GDM1 (cell line): ENCODE measurements around the gene H2BK1.

Experiments
- DNase-seq: peaks from one replicate; lab custom pipeline; 2025; lab: John Stamatoyannopoulos, UW

Gene H2BK1

DNA sequence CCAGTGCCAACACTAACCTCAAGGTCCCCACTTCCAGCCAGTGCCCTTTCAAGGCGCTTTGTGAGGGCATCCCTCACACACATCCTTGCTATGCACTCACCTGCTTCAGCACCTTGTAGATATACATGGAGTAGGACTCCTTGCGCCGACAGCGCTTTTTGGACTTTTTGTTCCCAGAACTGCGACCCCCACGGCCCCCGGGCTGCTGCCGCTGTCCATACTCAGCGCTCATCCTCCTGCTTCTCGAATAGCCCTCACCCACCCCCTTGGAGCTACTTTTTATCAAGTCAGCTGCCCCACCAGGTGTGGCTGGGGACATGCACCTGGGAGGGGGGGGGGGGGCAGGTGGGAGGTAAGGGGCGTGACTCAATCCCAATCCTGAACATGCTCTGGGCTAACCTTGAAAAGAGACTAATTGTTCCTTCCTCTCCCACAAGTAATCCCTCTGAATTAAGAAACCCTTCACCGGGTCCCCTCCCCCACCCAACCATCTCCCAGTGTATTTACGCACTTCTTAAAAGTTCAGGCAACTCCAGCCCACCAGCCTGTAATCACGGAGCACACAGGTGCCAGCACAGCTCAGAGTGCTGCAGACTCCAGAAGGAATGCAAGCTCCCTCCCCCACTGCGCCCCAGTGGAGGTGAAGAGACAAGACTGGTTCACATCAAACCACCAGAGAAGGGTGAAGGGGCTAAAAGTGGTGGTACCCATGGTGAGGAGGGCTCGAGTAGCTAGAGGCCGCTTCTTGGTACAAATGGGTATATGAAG lies at the start of gene H2BK1:
Gene H2BK1 (minus strand): TSS at position 402 of the 768 bp plus-strand sequence. CDS start 170 bp downstream, at position 232.
- DNase-seq: no peak

DNA sequence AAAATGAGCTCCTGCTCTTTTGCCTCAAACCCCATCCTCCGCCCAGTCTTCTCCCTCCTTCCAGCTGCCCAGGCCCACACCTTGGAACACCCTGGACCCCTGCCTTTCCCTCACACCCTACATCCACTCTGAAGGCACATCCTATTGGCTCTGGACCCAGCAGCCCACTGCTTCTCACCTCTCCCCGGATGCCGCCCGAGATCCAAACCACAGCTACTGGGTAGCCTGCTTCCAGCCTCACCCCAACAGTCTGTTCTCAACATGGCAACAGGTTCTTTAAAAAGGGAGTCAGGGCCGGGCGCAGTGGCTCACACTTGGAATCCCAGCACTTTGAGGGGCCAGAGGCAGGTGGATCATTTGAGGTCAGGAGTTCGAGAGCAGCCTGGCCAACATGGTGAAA lies 47.7 kb upstream of the H2BK1 start:
- DNase-seq: no peak

DNA sequence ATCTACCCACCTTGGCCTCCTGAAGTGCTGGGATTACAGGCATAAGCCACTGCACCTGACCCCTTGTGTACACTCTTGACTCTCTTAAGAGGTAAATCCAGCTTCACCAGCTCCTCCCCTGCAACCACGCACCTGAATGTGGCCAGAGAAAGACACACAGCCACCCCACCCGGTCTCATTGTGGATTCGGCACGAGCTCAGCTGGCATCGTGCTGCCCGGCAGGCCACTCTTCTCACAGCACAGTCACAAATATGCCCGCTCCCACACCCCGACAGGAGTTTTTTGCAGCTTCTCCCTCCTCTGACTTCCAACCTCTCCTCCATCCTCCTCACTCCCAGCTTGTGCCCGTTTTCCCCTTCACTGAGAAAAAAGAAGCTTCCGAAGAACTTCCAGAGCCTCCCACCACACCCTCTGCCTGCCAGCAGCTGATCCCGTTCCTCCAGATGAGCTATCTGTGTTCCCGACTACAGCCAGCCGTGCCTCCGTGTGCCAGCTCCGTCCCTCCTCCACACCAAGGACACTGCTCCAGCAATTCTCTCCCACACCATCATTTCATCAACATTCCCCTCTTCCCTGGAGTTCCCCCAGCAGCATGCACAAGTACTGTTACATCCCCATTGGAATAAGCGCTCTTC lies 46.2 kb upstream of the H2BK1 start:
- no peak for DNase-seq

DNA sequence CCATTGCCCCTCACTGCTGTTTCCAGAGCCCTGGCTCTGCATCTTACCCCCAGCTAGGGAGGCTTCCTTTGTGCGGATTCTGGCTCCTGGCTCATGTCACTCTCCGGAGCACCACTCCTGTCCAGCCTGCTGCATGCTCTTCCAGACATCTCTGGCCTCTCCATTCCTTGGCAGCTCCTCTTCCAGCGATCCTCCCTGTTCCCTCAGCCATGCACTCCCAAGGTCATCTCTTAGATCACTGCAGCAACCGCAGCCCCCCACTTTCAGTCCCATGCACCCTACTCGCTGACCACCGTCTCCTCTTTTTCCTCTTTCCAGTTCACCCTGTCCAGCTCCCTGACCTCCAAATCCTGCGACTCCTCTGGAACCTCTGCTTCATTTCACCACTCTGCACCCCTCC lies 45.1 kb upstream of the H2BK1 start:
- no peak for DNase-seq

DNA sequence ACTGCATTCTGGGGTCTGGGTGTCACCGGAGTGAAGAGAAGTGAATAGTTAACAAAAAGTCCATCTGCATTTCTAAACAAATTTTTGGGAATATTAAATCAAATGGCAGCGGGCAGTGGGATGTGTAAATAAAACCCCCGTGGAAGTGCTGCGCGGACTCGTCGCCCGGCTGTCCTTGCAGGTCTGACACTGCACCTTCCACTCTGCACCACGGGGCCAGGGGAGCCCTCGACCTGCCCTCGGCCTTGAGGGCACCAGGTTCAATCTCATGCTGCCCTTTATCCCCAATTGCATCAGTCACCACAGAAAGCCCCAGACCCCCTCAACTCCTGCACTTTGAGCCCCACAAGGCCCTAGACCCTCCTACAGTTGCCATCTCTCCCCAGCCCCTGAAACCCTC lies 44.6 kb upstream of the H2BK1 start:
- no peak for DNase-seq

DNA sequence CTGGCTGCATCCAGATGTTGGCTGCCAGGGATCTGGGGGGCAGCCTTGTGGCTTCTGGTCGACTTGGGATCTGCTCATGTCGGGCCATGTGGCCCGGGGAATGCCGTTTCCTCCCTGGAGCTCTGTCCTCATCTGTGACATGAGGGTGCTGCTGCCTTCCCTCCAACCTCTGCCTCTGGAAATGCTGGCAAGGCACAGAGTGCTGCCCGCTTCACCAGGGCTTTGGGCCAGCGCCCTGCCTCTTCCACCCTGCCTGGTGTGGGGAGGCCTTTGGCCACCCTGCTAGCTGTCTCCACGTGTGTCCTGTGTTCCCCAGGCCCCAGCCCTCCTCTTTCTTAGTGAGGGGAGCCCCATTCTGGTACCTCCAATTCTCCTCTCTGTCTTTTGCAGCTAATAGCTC lies 44.0 kb upstream of the H2BK1 start:
- DNase-seq: no peak

DNA sequence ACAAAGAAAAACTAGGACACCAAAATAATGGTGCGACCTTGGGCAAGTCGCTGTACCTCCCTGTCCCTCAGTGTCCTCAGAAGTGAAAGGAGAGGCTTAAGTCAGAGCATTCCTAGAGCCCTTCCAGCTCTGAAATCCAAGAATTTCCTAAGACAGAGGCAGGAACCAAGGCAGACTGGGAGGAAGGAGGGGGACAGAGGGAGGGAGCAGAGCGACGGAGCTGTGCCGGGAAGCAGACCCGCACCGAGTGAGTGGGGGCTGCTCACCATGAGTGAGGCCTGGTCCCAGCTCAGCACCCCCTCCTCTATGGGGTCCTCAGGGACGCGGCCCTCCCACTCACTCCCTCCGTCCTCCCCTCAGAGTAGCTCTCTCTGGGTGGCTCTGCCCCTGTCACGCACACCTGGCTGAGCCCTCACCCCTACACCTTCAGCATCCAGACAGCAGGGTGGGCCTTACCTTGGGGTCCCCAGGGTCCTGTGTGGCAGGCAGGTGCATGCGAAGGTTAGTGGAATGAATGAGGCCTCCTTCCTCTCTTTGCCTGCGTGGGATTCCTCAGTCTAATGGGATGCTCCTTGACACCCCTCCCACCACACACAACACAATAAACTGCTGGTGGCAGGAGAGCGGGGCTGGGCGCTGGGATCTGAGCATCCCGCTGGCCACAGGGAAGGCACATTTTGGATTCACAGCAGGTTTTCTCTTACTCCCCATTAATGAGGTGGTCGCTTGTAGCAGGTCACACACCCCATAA lies 42.8 kb upstream of the H2BK1 start:
- no peak for DNase-seq

DNA sequence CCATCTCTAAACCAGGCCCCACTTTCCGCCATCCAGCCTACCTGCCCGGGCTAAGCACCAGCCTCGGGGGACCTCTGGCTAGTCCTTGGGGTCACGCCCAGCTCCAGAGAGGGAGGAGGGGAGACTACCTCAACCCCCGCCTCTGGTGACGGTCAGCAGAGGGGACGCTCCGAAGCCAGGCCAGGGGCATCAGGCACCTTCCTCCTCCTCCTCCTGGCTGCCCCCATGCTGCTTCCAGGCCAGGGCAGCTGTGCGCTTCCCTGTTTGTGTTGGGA lies 42.2 kb upstream of the H2BK1 start:
- no peak for DNase-seq

DNA sequence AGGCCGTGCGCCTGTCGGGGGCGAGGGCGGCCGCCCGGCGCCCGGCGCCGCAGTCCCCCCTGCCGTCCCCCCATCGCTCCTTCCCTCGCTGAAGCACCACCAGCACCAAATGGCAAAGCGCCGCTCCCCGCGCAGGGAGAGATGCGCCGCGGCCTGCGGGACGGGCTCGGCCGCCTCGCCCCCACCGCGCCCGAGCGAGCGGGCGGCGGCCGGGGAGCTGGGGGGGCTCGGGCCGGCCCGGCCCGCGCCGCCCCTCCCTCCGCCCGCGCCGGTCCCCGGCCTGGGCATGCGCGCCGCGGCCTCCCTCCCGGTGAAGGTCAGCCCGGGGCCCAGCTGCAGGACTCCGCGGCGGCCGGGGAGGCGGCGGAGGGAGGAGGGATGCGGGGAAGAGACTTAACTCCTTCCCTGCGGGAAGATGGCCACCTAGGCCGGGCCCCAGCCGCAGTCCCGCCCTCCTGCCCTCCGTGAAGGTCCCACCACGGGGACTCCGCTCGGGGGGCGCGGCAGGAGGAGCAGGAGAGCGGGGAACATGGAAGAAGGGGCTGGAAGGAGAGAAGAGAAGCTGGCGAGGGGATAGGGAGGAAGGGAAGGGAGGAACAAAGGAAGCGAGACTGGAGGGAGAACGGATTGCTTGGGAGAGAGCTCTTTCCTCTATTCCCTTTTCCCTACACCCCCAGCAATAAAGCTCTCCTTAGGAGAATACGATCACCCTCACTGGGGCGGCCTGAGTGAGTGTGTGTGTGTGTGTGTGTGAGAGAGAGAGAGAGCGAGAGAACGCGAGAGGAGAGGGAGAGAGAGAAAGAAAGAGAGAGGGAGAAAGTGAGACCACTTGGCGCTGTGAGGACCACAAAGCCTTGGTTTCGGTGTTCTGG lies 41.6 kb upstream of the H2BK1 start:
- no peak for DNase-seq

DNA sequence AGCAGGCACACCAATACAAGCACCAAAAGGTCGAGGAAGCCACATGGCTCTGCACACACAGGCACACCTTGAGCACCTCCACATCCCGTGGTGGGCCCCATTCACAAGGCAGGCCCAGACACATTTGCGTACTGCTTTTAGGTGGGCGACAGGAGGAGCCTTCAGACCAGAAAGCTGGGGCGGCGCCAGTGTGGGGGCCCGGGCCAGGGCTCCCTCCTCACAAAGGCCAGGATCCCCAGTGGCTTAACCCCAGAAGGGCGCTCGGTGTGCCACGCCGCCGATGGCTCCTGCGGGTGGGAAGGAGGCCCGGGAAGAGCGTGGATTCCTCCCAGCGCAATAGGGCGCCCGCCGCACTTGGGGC lies 41.0 kb upstream of the H2BK1 start:
- DNase-seq: no peak

DNA sequence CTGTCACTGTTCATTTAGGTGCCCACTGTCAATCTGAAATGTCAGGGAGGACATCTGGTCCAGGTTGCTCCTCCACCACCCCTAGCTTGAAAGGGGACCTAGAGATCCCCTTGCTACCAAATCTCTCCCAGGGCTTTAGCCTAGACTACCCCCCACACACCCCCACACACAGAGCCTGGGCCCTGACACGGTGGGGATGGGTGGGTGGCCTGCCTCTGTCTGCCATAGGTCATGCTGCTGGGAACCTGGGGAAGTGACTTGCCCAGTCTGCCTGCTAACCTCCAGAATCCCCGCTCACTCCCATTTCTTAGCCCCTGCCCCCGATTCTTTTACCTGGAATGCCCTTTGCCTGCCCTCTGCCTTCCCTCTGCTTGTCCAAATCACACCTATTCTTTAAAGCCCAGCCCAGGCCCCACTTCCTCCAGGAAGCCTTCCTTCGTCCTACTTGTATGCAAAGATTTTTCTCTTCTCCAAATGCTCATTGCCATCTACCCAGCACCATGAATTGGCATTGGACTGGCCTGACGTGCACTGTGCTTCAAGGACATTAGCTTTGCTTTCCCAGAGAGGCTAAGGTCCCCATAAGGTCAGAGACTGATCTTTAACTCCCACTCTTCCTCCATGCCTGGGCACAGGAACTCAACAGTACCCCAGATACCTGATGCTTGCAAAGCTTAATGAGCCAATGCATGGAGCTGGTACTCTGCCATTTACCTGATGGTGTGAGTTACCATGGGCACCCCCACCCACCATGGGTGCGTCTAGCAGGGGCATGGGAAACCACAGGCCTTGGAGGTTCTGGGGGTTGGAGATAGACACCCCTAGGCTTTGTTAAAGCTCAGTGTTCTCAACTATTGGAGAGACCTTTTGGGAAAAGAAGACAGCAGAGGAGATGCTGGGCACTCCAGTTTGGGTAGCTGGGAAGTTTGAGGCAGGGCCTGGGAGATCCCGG lies 40.2 kb upstream of the H2BK1 start:
- DNase-seq: no peak

DNA sequence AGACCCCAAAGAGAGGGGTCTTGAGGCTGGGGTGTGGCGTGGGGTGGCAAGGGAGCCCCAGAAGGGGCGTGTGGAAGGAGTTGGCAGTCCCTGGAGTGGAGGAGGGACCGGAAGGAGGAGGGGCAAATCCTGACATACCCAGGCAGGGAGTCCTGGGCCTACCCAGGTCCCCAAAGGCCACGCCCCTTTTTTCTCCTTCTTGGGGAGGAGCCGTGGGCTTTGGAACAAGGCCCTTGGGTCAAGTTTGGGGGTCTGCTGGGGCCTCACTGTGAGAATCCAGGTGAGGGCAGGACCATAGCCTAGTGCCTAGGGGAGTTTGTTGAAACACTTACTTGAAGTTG lies 39.4 kb upstream of the H2BK1 start:
- DNase-seq: no peak

DNA sequence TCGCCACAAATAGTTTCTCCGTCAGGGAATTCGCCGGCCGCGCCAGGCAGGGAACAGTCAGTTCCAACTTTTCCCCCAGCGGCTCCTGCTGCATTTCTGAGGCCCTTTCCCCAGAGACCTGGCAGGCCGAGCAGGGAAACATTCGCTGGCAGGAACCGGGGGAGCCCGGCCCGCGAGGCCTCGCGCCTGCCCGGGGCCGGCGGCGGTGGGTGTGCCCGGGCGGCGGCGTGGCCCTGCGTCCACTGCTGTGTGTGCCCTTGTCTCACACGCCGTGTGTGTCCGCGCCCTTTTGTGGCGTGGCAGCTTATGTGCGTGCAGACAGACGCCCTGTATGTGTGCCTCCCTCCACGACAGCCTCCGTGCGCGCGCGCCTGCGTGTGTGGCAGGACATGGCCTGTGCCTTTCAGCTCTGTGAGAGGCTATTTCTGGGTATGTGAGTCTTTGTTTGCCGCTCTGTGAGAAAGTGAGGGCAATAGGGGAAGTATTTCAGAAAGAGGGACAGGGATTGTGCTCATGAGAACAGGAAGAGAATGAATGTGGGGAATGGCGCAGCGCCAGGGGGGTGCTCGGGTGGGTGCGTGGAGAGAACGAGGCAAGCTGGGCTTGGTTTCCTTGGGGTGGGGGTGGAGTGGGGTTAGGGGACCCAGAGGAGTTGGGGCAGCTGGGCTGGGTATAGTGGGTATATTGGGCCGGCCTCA lies 38.9 kb upstream of the H2BK1 start:
- DNase-seq: peak; percentile 22

DNA sequence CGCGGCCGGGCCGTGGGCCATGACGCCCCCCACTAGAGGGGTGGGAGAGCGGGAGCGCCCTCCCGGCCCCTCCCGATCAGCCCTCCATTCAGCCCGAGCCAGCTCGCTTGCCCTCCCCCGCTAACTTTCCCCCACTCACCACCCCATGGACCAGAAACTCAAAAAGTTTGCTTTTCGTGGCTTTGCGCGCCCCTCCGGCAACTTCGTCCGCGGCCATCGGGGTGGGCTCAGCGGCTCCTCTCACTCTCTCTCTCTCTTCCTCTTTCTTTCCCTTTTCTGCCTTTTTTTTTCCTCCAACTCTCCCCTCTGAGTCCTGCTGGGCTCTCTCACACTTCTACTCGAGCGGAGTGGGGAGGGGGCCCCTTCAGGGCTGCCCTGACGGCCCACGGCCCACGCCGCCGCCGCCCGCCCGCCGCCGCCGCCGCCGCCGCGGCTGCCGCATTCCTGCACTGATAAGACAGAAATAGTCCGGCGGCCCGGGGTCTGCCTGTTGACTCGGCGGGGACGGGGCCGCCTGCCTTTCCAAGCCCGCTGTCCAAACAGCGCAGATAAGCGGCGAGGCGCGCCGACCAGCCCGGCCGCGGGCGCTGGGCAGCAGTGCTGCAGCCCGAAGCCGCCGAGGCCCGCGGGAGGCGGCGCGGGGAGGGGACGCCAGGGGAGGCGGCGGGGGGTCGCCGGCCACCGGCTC lies 38.2 kb upstream of the H2BK1 start, which contains the start of gene SMARCD3:
Gene SMARCD3 (minus strand): TSS at position 349 of the 688 bp plus-strand sequence. CDS start 132 bp downstream, at position 217.
- no peak for DNase-seq

DNA sequence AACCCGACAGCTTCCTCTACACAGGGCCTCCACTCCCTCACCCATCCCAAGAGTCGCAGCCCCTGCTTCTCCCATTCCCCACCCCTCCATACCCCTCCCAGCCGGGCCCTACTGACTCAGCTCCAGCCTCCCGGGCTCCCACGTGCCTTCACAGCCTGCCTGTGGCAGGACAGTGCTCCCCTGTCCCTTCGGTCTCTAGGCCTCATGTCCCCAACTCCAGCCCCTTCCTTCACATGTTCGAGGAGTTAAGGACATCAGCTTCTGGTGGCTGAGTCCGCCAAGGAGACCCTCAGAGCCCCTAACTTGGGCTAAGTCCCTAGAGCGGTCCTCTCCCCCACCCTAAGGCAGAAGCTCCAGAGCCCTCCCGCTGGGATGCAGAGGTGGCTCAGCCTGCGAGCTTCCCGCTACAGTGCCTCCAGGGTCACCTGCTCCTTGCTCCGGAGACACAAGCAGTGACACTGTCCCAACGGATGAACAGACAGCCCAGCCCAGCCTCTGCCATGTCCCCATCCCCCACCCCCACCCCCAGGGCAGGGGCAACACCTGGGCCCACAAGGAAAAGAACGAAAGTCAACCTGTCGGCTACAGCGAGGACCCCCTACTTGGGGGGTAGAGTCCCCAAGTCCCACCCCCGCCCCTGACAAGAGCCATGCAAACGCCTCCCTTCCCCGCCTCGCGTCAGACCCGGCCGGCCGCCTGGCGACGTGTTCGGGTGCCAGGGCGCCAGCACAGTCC lies 37.5 kb upstream of the H2BK1 start:
- no peak for DNase-seq

DNA sequence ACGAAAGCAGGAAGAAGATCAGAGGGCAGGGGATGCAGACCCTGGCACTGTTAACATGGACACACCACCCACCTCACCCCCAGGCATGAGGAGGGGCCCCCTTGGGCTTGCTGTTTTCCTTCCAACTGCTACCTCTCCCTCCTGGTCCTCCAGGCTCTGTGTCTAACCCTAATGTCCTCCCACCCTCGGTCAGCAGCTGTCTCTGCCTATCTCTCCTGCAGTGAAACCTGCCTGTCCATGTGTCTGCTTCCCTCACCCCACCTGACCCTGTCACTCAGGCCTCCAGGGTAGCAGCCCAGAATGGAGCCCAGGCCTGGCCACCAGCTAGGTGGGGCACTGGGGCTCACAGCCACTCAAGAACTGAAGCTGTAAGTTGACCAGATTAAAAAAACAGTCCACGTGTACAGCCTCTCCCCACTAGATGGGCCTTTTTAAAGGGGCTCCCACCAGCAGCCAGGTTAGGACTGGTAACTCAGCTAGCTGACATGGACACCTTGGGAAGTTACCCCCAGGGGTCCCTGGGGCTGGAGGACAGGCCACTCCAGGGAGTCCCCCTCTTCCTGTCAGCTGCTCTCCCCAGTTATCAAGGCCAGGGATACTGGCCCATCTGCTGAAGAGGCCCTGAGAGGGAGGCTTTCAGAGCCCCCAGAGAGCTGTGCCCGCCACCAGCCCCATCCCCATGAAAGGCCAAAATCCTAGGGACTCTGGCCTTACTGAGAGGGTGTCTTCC lies 36.7 kb upstream of the H2BK1 start:
- no peak for DNase-seq

DNA sequence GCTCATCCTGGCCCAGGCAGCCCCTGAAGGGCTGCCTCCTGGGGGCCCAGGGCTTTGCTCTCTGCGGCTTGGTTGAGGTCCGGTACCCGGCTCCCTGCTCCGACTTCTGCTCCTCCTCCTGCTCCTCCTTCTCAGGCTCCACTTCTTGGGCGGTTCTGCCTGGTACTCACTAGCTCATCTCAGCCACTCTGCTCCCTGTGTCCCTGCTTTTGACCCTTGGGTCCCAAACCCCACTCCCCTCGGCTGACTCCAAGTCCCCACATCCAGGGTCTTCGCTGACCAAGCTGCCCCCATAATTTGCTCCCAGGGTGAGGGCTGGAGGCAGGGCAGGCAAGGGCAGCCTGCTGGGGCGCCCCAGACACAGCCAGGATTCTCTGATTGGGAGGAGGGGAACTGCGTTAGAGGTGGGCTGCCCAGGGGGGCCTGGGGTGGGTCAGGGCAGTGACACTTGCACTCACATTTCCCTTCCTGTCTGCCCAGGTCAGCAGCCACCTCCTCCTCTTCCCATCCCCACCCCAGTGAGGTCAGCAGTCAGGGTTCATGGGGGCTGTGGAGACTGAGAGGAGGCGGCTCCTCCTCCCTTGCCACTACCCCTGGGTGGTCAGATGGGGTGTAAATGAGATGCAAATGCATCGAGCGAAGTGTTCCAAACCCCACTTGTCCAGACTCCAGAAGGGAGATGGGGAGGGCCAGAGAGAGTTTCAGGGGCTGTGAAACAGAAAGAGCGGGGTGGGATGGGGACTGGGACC lies 36.0 kb upstream of the H2BK1 start:
- no peak for DNase-seq
